Mammary epithelial cell (primary cell): ENCODE data around the gene COQ10B.
"Not testable (repeated sequence)": the region's sequence is repeated elsewhere in the genome, so short reads cannot be mapped to it uniquely, and the experiment has no call there.

Source experiments
- CTCF ChIP-seq, 2 donors: IDR thresholded peaks in 1 of 2; conservative IDR thresholded peaks in 1 of 2; 2 replicates each; pipeline ENCODE4 v1.5.1; 2011 to 2012; ENCODE audit warnings: inconsistent platforms in 2 of 2, low read length in 2 of 2, mild to moderate bottlenecking in 2 of 2, control low read depth in 1 of 2, low read depth in 1 of 2; ENCODE audit not compliant: insufficient read depth in 1 of 2; ENCODE audit errors: extremely low read depth in 1 of 2
- EZH2 ChIP-seq: IDR thresholded peaks from 2 replicates; pipeline ENCODE4 v1.6.1; 2012; ENCODE audit warnings: low read length, inconsistent platforms, borderline replicate concordance

GRCh38 chr2:197450935-197451358, 2.4 kb upstream of the COQ10B start:
- TF ChIP-seq EZH2; CTCF (conservative IDR thresholded peaks at IDR 0.05 in 1 of 2, IDR thresholded peaks at IDR 0.05 in 1 of 2; ENCODE audit: extremely low read depth in 1 of 2, insufficient read depth in 1 of 2, low read depth in 1 of 2, low read length in 2 of 2): not testable (repeated sequence)
